SK-N-SH (cell line): ENCODE measurements around the gene MEF2C.
"Not testable (repeated sequence)": the region's sequence is repeated elsewhere in the genome, so short reads cannot be mapped to it uniquely, and the experiment has no call there.

Experiments used
- CTCF ChIP-seq: fragments of 200-600 bp; sonication (generic); IDR thresholded peaks from 2 replicates; pipeline ENCODE4 v1.6.1; 2017; ENCODE audit warnings: antibody characterized with exemption, mild to moderate bottlenecking, moderate library complexity
- RCOR1 ChIP-seq: fragments of 150-350 bp; IDR thresholded peaks from 2 replicates; pipeline ENCODE4 v1.6.1; 2017; ENCODE audit warnings: antibody characterized with exemption, low read length

DNA sequence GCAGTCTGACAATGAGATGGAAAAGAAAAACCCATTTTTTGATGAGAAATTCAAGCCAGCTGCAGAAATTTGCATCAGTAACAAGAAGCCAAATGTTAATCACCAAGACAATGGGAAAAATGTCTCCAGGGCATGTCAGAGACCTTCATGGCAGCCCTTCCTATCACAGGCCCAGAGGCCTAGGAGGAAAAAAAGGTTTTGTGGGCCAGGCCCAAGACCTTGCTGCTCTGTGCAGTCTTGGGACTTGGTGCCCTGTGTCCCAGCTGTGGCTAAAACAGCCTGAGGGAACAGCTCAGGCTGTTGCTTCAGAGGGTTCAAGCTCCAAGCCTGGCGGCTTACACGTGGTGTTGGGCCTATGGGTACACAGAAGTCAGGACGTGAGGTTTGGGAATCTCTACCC lies 26.6 kb downstream of the MEF2C start:
- not testable (repeated sequence) for TF ChIP-seq CTCF, RCOR1
